GM23338 (cell line): Measurements from ENCODE around the gene DCPS. TPM values are rescaled to one million over a fixed set of nuclear protein-coding genes. Genes with fewer than 3 reads are reported as not detected.

Experiments used
- ATAC-seq: fragments of 200-7000 bp; cut with Tn5 transposase; 3 replicates; pipeline ENCODE4 v1.9.1; 2020
- DNase-seq: peaks from one replicate; pipeline ENCODE4 v3.0.0-alpha.2; 2015; ENCODE audit warnings: low spot score
- H2AFZ ChIP-seq: fragments of 200-600 bp; sonication (generic); 2 replicates; pipeline ENCODE4 v1.8.0; 2016; ENCODE audit warnings: antibody characterized with exemption, mild to moderate bottlenecking, moderate library complexity
- H3F3A ChIP-seq: fragments of 200-600 bp; sonication (generic); replicated peaks from 2 replicates; pipeline ENCODE4 v1.8.0; 2017; ENCODE audit warnings: antibody characterized with exemption, mixed run types, low read depth
- H3K27ac ChIP-seq: fragments of 200-600 bp; sonication (generic); 2 replicates; pipeline ENCODE4 v1.6.1; 2016; ENCODE audit warnings: low read depth
- H3K27me3 ChIP-seq: fragments of 200-600 bp; sonication (generic); 2 replicates; pipeline ENCODE4 v1.8.0; 2016; ENCODE audit warnings: mild to moderate bottlenecking, mixed run types, moderate library complexity; ENCODE audit not compliant: insufficient read depth
- H3K36me3 ChIP-seq: fragments of 200-600 bp; sonication (generic); 2 replicates; pipeline ENCODE4 v1.8.0; 2016; ENCODE audit warnings: mild to moderate bottlenecking; ENCODE audit not compliant: insufficient read depth
- H3K4me1 ChIP-seq: fragments of 200-600 bp; sonication (generic); 2 replicates; pipeline ENCODE4 v1.8.0; 2016; ENCODE audit warnings: mild to moderate bottlenecking, moderate library complexity; ENCODE audit not compliant: insufficient read depth
- H3K4me2 ChIP-seq: fragments of 200-600 bp; sonication (generic); 2 replicates; pipeline ENCODE4 v1.7.1; 2017; ENCODE audit warnings: mixed run types
- H3K4me3 ChIP-seq: fragments of 200-600 bp; sonication (generic); 2 replicates; pipeline ENCODE4 v1.6.1; 2016; ENCODE audit warnings: mixed run types
- H3K79me2 ChIP-seq: fragments of 200-600 bp; sonication (generic); replicated peaks from 2 replicates; pipeline ENCODE4 v1.8.0; 2017; ENCODE audit warnings: mild to moderate bottlenecking; ENCODE audit not compliant: insufficient read depth
- H3K9me2 ChIP-seq: fragments of 200-600 bp; sonication (generic); 2 replicates; pipeline ENCODE4 v1.8.0; 2017; ENCODE audit not compliant: insufficient read depth
- H4K20me1 ChIP-seq: fragments of 200-600 bp; sonication (generic); replicated peaks from 2 replicates; pipeline ENCODE4 v1.8.0; 2017; ENCODE audit warnings: mild to moderate bottlenecking; ENCODE audit not compliant: insufficient read depth
- H3K27ac Mint-ChIP-seq: 2 replicates; pipeline ENCODE4 v1.8.0; 2020; ENCODE audit warnings: inconsistent platforms, mild to moderate bottlenecking, moderate library complexity, mixed read lengths
- H3K27me3 Mint-ChIP-seq: 3 replicates; pipeline ENCODE4 v1.8.0; 2022; ENCODE audit warnings: low read depth, mild to moderate bottlenecking, moderate library complexity, mixed read lengths, inconsistent platforms; ENCODE audit not compliant: insufficient read depth, poor library complexity
- H3K36me3 Mint-ChIP-seq: 3 replicates; pipeline ENCODE4 v1.8.0; 2021; ENCODE audit warnings: low read depth, mild to moderate bottlenecking, inconsistent platforms, moderate library complexity, mixed read lengths
- H3K4me1 Mint-ChIP-seq: 3 replicates; pipeline ENCODE4 v1.8.0; 2020; ENCODE audit warnings: mild to moderate bottlenecking, inconsistent platforms, mixed read lengths
- H3K4me3 Mint-ChIP-seq: 3 replicates; pipeline ENCODE4 v1.8.0; 2021; ENCODE audit warnings: moderate library complexity, mild to moderate bottlenecking, inconsistent platforms, mixed read lengths
- H3K9me3 Mint-ChIP-seq: 3 replicates; pipeline ENCODE4 v1.8.0; 2020; ENCODE audit warnings: moderate library complexity, mild to moderate bottlenecking, inconsistent platforms, mixed read lengths
- CREB1 ChIP-seq: fragments of 250-450 bp; sonication (Bioruptor Pico); IDR thresholded peaks from 2 replicates; pipeline ENCODE4 v1.5.0; 2020; ENCODE audit warnings: low read depth, mild to moderate bottlenecking, moderate library complexity
- JUNB ChIP-seq: IDR thresholded peaks from one replicate; pipeline ENCODE4 v1.6.1; 2016; ENCODE audit warnings: antibody characterized with exemption; ENCODE audit not compliant: unreplicated experiment
- POLR2AphosphoS5 ChIP-seq: IDR thresholded peaks from 2 replicates; pipeline ENCODE4 v1.6.1; 2016; ENCODE audit warnings: antibody characterized with exemption, low read depth
- STAT1 ChIP-seq: IDR thresholded peaks from one replicate; pipeline ENCODE4 v1.6.1; 2016; ENCODE audit warnings: antibody characterized with exemption; ENCODE audit not compliant: unreplicated experiment
- ZNF331 ChIP-seq: fragments of 250-450 bp; sonication (Bioruptor Pico); IDR thresholded peaks from 2 replicates; pipeline ENCODE4 v1.5.0; 2020; ENCODE audit warnings: low read depth, mild to moderate bottlenecking, moderate library complexity
- polyA plus RNA-seq: library from polyadenylated mRNA; unstranded; fragments of >200 nt; fragmentation: Nextera tagmentation; extraction: Ambion mirVana; gene quantifications from 2 replicates; pipeline ENCODE4 v1.2.1, GENCODE V29; 2016
- total RNA-seq: library from RNA; depleted of rRNA; stranded (reverse); fragments of >200 nt; shearing (Covaris generic); gene quantifications from 2 replicates; pipeline ENCODE4 v1.2.3, GENCODE V29; 2014
- TF ChIP-seq, protein P1 (sequence below): IDR thresholded peaks from one replicate; pipeline ENCODE4 v1.6.1; 2018; ENCODE audit warnings: antibody characterized with exemption; ENCODE audit not compliant: unreplicated experiment
- TF ChIP-seq, protein P2 (sequence below): IDR thresholded peaks from 2 replicates; pipeline ENCODE4 v1.6.1; 2016; ENCODE audit warnings: antibody characterized with exemption

Gene DCPS
- total and polyA plus RNA-seq, 2 experiments from 2014 or later = 26.8 to 46.4 TPM

DNA sequence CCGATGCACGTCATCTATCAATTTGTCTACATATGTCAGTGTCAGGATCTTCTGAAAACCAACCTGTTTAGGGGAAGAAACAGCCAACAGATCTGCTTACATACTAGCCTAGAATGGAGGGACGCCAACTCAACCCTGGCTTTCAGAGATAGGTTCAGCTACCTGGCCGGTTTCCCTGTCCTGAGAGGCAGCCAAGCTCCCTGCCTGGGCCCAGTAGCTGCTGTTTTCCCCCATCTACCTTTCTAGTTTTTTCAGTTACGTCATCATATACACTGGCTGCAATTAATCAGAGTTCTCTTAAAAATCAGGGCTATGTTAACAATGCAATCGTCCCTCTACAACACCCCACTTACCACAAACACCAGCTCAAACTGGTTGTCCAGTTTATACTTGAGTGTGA is 36.2 kb upstream of the DCPS start (continued):
- TF ChIP-seq, protein P1, sequence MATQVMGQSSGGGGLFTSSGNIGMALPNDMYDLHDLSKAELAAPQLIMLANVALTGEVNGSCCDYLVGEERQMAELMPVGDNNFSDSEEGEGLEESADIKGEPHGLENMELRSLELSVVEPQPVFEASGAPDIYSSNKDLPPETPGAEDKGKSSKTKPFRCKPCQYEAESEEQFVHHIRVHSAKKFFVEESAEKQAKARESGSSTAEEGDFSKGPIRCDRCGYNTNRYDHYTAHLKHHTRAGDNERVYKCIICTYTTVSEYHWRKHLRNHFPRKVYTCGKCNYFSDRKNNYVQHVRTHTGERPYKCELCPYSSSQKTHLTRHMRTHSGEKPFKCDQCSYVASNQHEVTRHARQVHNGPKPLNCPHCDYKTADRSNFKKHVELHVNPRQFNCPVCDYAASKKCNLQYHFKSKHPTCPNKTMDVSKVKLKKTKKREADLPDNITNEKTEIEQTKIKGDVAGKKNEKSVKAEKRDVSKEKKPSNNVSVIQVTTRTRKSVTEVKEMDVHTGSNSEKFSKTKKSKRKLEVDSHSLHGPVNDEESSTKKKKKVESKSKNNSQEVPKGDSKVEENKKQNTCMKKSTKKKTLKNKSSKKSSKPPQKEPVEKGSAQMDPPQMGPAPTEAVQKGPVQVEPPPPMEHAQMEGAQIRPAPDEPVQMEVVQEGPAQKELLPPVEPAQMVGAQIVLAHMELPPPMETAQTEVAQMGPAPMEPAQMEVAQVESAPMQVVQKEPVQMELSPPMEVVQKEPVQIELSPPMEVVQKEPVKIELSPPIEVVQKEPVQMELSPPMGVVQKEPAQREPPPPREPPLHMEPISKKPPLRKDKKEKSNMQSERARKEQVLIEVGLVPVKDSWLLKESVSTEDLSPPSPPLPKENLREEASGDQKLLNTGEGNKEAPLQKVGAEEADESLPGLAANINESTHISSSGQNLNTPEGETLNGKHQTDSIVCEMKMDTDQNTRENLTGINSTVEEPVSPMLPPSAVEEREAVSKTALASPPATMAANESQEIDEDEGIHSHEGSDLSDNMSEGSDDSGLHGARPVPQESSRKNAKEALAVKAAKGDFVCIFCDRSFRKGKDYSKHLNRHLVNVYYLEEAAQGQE = no peak

DNA sequence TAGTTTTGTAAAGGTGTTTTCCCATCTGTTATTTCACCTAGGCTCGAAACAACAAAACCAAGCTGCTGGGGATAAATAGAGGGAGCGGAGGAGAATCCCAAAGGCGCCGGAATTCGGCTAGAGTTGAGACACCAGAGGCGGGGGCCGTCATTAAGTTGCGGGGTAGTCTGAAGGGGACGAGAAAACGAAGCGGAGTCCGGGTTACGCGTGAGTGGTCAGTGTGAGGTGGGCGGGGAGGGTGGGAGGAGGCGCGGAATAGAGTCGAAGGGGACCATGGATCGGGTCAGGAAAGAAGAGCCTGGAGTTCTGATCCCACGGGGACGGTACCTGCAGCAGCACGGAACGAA is 35.5 kb upstream of the DCPS start:
- Histone ChIP-seq H3K9me2 (no peaks in the 10 kb centered on the region), H3F3A (peaks cover 27% of the 10 kb centered on the region; the same call in 1 of the 2 replicates), H2AFZ (no peak overlapping the region; the same call in 1 of the 2 replicates), H3K4me3 (peak overlapping the region; percentile 70), H3K36me3 (peaks cover 31% of the 10 kb centered on the region), H3K27ac (peak overlapping the region; percentile 95), H3K4me2 (peak overlapping the region; percentile 82), H4K20me1 (no peaks in the 10 kb centered on the region), H3K4me1 (peaks cover 9% of the 10 kb centered on the region; the same call in 1 of the 2 replicates), H3K27me3 (no peaks in the 10 kb centered on the region), H3K79me2 (peaks cover 38% of the 10 kb centered on the region)
- peak; percentile 55 for DNase-seq
- Mint-ChIP-seq H3K4me1 (peaks cover 12% of the 10 kb centered on the region), H3K36me3 (peaks cover 66% of the 10 kb centered on the region), H3K27me3 (peaks cover 13% of the 10 kb centered on the region), H3K4me3 (peak overlapping the region; percentile 96), H3K9me3 (no peaks in the 10 kb centered on the region), H3K27ac (peak overlapping the region; percentile 99)
- no peak for TF ChIP-seq STAT1
- TF ChIP-seq POLR2AphosphoS5 = no peak
- no peak for TF ChIP-seq JUNB
- TF ChIP-seq, protein P2, sequence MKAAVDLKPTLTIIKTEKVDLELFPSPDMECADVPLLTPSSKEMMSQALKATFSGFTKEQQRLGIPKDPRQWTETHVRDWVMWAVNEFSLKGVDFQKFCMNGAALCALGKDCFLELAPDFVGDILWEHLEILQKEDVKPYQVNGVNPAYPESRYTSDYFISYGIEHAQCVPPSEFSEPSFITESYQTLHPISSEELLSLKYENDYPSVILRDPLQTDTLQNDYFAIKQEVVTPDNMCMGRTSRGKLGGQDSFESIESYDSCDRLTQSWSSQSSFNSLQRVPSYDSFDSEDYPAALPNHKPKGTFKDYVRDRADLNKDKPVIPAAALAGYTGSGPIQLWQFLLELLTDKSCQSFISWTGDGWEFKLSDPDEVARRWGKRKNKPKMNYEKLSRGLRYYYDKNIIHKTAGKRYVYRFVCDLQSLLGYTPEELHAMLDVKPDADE = no peak
- TF ChIP-seq, protein P1 = no peak
- TF ChIP-seq ZNF331 = no peak
- TF ChIP-seq CREB1 (CRISPR knock-in tag) = no peak
- peak; percentile 52 for ATAC-seq
